Activated CD8-positive, alpha-beta memory T cell treated with anti-CD3 and anti-CD28 coated beads for 1 hour (primary cell): ENCODE measurements around the gene ZNRF1.
"Not testable (repeated sequence)": the region's sequence is repeated elsewhere in the genome, so short reads cannot be mapped to it uniquely, and the experiment has no call there.

Experiments used
- DNase-seq, 2 donors: peaks; one replicate each; pipeline ENCODE4 v3.0.0-alpha.2; 2020; ENCODE audit warnings: low read depth in 1 of 2; ENCODE audit errors: extremely low read depth in 1 of 2

The ZNRF1 gene

DNA sequence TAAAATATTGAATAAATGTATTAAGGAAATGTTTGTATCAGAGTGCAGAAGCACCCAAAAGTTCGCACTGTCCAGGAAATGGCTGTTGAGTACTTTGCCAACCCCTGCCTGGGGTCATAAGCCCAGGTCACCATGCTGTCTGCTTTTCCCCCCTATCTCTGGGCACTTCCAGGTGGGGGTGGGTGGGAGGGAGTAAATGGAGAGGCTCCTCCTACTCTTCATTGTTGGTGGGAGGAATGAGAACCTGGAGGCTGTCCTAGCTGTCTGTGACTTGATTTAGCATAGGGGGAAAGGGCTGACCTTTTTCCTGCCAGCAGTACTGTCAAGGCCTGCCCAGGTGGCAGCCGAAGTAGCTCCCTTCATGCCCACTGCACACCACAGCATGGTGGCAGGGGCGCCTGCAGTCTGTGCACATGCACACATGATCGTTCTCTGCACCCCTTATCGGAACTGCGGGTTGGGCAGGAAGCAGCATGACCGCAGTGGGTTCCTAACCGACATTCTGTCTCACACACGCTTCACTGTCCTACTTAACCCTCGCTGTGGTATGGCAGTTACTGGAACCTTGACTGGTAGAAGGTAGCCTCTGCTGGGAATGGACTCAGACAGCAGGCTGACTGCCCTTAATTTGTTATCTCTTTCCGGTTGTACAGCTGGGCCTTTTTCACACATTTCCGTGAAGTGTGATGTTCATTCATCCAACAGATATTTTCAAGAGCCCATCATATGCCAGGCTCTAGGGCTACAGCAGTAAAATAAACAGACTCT, 76.3 kb downstream of the ZNRF1 start:
- DNase-seq: peak; percentile 57 to 64

DNA sequence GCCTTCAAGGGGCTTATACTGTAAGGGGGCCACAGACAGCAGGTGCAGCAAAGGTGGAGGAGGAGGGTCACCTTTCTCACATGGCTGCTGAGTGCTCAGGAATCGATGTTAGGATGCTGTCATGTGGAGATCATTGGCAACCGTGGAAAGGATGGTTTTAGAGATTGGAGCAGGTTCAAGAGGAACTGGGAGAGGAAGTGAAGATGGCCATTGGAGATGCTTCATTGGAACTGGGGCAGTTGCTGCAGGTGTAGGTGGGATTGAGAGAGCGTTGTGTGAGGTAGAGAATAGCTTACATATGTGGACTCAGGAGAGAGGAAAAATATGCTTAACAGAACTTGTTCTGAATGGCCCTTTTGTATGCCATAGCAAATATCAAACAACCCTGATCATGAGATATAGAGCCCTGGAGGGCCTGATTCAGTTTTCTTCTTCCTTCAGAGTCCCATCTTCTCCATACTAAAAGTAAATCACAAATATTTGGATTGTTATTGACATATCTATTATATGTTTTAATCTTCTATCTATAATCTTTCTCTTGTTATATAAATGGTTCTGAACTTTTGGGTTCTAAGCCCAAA, 77.0 kb downstream of the ZNRF1 start:
- DNase-seq: no peak

GRCh38 chr16:75078886-75079285, 80.1 kb downstream of the ZNRF1 start:
- DNase-seq: no peak

DNA sequence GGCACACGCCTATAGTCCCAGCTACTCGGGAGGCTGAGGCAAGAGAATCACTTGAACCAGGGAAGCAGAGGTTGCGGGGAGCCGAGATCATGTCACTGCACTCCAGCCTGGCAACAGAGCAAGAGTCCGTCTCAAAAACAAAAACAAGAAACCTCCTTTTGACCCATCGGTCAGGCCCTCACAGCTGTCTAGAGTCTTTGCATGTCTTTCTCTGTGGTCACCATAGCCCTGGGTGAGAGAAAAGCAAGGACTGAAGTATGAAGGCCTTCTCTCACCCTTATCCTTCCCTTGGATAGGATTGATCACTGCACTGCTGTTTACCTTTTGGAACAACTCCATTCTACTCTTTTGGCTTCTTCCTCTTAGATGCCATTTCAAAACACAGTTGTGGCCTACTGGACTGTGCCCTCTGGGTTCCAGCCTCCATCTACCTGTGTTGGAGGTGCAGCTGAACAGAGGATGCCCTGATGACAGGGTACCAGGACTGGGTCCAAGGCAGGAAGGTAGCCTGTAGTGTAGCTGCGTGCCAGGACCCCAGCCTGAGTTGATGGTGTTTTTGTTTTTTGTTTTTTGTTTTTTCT, 80.6 kb downstream of the ZNRF1 start:
- no peak for DNase-seq

GRCh38 chr16:75080205-75081029, 81.6 kb downstream of the ZNRF1 start:
- no peak for DNase-seq

DNA sequence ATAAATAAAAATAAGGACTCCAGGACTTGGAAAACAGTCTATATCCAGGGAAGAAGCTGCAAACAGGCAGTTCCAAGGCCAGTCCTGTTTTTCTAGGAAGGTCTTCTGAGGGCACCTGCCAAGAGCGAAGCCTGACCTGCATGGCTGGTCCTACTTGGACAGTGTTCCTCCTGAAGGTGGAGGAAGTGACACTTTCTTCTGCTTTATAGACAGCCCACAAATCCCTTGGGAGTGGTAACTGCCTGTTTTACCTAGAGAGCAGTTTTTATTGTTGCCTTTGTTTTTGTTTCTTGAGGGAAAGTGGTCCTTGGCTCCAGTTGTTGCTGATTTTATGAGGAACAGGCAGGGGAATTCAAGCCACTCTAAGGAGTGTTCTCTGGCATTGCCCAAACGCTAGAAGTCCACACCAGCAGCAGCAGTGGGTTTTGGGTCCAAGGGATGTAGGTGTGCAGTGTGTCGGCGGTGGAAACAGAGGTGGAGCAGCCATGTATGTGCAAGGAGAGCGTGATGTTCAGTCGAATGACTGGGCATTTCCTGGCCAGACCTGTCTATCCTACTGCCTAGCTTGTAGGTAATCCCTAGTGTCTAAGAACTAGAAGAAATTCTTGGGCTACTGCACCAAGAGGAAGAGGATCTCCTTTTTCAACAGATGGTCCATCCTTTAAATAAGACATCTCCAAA, 82.5 kb downstream of the ZNRF1 start:
- DNase-seq: no peak

GRCh38 chr16:75083813-75084212, 85.0 kb downstream of the ZNRF1 start:
- DNase-seq: no peak

GRCh38 chr16:75085556-75085955, 86.7 kb downstream of the ZNRF1 start:
- no peak for DNase-seq

DNA sequence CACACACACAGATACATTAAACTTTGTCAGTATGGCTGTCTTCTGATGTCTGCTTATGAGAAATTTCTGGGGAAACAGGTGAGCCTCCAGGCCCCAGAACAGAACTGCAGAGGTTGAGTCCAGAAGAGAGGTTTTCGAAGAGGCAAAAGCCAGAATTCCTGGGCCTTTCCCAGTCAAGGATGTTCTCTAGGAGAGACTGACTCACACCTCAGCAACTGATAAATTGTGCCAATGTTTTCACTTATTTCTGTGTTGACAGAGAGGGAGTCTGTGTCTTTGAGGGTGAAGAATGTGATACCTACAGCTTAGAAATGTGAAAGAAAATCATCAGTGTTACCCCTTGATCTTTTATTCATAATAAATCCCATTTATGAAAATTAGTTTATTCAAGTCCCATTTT, 87.5 kb downstream of the ZNRF1 start:
- DNase-seq: no peak

GRCh38 chr16:75086688-75087374, 88.0 kb downstream of the ZNRF1 start:
- DNase-seq: no peak

DNA sequence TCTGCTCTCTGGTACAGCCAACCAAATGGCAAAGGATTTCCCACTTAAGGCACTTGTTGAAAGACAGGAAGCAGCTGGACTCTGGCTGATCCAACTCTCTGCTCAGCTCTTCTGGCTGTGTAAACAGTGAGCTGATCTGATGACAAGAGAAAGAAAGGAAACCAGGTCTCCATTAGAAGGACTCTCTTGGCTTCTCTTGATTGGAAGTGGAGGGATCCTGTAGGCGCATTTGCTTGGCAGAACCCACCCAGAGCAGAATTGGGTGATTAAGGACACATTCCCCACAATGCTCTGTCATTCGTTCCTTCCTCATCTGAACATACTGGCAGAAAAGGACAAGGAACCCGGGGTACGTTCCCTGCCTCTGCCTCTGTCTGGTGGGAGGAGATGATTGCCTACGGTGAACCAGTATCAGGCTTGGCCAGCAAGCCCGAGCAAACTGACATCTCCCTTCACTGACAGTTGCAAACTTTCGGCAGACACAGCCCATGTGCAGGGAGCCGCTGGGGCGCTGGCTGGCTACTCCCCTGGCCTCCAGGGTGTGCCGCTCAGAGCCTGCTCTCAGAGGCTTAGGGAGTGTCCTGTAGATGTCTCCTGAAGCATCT, 88.7 kb downstream of the ZNRF1 start:
- no peak for DNase-seq

DNA sequence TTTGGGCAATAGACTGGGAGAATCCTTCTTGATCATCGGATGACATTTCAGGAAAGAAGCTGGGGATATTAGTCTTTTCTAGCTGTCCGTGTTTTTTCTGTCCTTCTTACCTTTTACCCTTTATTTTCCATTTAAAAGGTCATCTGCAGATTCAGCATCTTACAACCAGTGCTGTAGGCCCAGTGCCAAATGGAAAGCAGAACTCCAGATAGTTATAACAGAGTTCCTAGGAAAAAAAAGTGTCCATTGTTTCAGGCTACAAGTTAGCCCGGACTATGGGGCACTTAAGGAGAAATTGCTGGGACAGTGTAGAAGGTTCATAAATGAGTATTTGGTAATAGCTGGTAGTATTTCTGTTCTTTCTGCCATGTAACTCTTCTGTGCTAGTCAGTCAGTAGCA, 89.4 kb downstream of the ZNRF1 start:
- no peak for DNase-seq

GRCh38 chr16:75088934-75089333, 90.1 kb downstream of the ZNRF1 start:
- DNase-seq: no peak

DNA sequence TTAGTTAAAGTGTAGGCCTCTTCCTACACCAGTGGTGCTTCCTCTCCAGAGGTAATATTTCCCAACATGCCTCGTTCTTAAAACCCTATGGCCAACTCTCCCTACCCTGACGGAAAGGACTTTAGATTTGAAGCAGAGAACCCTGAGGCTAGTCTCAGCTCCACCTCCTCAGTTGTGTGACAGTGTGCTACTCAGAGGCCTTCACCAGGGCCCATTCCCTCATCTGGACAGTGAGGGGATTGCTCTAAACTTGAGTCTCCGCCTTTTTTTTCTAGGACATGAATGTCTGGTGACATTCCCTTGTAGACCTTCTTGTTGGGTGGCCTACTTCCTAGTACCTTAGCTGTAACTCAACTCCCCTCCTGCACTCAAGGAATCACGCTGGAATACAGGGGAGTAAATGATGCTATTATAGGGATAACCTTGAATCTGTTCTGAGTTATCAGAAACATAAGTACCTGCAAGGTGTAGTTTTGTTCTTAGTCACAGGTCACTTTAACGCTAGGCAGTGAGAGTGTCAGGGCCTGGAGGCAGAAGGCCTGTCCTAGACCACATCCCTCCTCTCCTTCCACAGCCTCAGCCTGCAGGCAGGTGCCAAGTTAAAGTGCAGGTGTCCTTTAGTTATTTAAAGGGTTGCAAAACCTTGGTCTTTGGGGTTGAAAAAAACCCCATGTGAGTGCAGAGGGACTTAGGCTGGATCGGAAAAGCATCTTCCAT, 90.8 kb downstream of the ZNRF1 start:
- DNase-seq: no peak

DNA sequence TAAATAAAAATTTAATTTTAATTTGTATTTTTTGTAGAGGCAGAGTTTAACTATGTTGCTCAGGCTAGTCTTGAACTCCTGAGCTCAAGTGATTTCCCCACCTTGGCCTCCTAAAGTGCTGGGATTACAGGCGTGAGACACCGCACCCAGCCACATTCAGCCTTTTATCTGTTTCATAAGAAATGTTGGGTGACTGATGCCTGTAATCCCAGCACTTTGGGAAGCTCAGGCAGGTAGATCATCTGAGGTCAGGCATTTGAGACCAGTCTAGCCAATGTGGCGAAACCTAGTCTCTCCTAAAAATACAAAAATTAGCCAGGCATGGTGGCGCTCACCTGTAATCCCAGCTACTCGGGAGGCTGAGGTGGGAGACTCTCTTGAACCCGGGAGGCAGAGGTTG, 92.1 kb downstream of the ZNRF1 start:
- not testable (repeated sequence) for DNase-seq

DNA sequence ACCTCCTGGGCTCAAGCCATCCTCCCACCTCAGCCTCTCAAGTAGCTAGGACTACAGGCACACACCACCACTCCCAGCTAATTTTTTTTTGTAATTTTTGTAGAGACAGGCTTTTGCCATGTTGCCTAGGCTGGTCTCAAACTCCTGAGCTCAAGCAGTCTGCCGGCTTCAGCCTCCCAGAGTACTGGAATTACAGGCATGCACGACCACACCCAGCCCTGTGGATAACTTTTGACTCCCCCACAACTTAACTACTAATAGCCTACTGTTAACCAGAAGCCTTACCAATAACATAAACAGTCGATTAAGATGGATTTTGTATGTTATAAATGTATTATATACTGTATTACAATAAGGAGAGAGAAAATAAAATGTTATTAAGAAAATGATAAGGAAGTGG, 92.8 kb downstream of the ZNRF1 start:
- DNase-seq: not testable (repeated sequence)

DNA sequence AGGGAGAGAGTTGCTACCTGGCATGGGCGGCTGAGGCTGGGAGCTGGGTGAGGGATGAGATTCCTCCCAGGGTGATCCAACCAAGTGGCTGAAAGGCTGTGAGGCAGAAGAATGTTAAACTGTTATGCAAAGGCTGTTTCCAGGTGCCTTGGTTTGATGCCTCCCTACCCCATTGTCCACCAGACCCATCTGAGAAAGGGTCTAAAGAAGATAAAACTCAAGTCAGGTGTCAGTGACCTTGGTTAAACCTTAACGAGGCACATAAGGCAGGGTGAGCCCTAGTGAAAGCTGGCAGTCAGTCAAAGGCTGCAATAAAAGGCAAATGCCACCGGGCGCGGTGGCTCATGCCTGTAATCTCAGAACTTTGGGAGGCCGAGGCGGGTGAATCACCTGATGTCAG, 94.0 kb downstream of the ZNRF1 start:
- DNase-seq: no peak

DNA sequence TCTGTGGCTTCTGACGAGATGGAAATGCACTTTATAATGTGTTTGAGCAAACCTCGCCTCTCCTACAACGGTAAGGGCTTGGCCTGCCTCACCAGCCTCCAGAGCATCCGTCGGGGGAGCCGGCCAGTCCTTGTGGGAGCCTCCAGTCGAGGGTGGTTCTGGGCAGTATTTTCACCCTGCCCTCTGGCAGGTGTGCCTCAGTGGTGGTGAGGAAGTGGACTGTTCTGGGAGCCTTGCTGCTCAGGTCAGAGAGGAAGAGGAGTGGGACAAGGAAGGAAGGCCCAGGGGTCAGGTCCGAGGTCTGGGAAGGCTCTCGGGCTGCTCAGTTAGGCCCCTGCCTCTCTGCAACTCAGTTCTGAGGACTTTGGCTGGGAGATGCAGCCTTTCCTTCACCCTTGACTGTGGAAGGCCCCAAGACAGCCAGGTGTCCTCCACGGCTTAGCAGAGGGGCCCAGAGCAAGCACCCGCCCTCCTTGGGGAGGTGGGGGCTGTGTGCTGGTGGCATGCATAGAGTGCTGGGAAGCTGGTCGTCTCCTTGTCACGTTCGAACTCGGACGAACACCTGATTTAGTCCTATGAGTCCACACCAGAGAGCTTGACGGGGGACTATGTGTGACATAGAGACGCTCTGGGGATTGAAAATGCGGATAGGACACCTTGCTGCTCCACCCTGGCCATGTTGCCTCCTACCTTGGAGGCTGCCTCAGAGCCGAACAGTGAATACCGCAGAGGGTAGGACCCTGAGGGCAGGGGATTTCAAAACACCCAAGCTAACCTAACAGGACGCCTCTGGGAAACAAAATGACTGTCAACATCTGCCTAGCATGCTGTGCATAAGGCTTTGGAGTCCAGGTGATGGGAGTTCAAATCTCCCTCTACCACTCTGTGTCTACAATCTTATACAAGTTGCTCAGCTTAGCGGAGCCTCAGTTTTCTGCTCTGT, 95.0 kb downstream of the ZNRF1 start:
- no peak for DNase-seq
